ENCODE data around the gene SGK2. TPM values are rescaled to one million over a fixed set of nuclear protein-coding genes. Genes with fewer than 3 reads are reported as not detected.
A peak's percentile ranks its signal among the peaks of the same experiment; 100 is the strongest.

SGK2 gene
- total RNA-seq, 1 donor from 2014 or later = not detected

GRCh38 chr20:43536041-43536816 is 22.6 kb upstream of the SGK2 start:
- DNase-seq = no peak

- DNase-seq = no peak
Observed at GRCh38 chr20:43536817-43537440, 21.9 kb upstream of the SGK2 start.

GRCh38 chr20:43537921-43538877 is 20.6 kb upstream of the SGK2 start:
- DNase-seq = peak; percentile 35

- DNase-seq = no peak
Observed at GRCh38 chr20:43538878-43539700, 19.7 kb upstream of the SGK2 start.

- no peak for DNase-seq
Observed at GRCh38 chr20:43539975-43540672, 18.7 kb upstream of the SGK2 start.

- no peak for DNase-seq
Observed at GRCh38 chr20:43540673-43541060, 18.2 kb upstream of the SGK2 start.

- no peak for DNase-seq
Observed at GRCh38 chr20:43541214-43541613, 17.6 kb upstream of the SGK2 start.

GRCh38 chr20:43542161-43542560 is 16.7 kb upstream of the SGK2 start:
- no peak for DNase-seq

GRCh38 chr20:43542674-43543073 is 16.2 kb upstream of the SGK2 start:
- no peak for DNase-seq

- DNase-seq = no peak
Observed at GRCh38 chr20:43543138-43543537, 15.7 kb upstream of the SGK2 start.

- no peak for DNase-seq
Observed at GRCh38 chr20:43544501-43544900, 14.3 kb upstream of the SGK2 start.

- DNase-seq = no peak
Observed at GRCh38 chr20:43545837-43546578, 12.8 kb upstream of the SGK2 start.

GRCh38 chr20:43548273-43548880 is 10.4 kb upstream of the SGK2 start:
- DNase-seq = no peak

GRCh38 chr20:43549416-43550065 is 9.3 kb upstream of the SGK2 start:
- DNase-seq = no peak

GRCh38 chr20:43550456-43550855 is 8.4 kb upstream of the SGK2 start:
- no peak for DNase-seq

GRCh38 chr20:43554369-43554768 is 4.5 kb upstream of the SGK2 start:
- no peak for DNase-seq

GRCh38 chr20:43559147-43559987 is 540 bp downstream of the SGK2 start:
- no peak for DNase-seq

- no peak for DNase-seq
Observed at GRCh38 chr20:43560974-43561373, 2.1 kb downstream of the SGK2 start.

- no peak for DNase-seq
Observed at GRCh38 chr20:43563429-43563828, 4.6 kb downstream of the SGK2 start.

All from occipital lobe (tissue), 2 donors.